PC-3 (cell line): ENCODE results near the gene DDX42. TPM values are rescaled to one million over a fixed set of nuclear protein-coding genes. Genes with fewer than 3 reads are reported as not detected.
A peak's percentile ranks its signal among the peaks of the same experiment; 100 is the strongest.

Experiments used
- ATAC-seq: fragments of 200-7000 bp; cut with Tn5 transposase; 2 replicates; pipeline ENCODE4 v1.9.1; 2020; ENCODE audit warnings: mild to moderate bottlenecking, moderate library complexity
- BruUV-seq: library from RNA; stranded (reverse); fragments of 400-500 nt; replicated peaks from 2 replicates; lab custom pipeline; 2021; lab: Mats Ljungman, UMichigan
- CTCF ChIA-PET: fragments of 300-600 bp; sonication (Branson Sonifier 250); formaldehyde crosslinking; loops from one replicate; lab custom pipeline; 2022; ENCODE audit warnings: antibody characterized with exemption; lab: Charles Lee
- POLR2A ChIA-PET: fragments of 300-600 bp; sonication (Branson Sonifier 250); formaldehyde crosslinking; loops from one replicate; lab custom pipeline; 2022; ENCODE audit warnings: antibody characterized with exemption; ENCODE audit not compliant: unreplicated experiment; lab: Charles Lee
- DNase-seq: peaks from one replicate; pipeline ENCODE4 v3.0.0-alpha.2; 2015
- H2AFZ ChIP-seq: fragments of 300-600 bp; sonication (generic); 2 replicates; pipeline ENCODE4 v1.6.0; 2016; ENCODE audit warnings: antibody characterized with exemption, low read length
- H3F3A ChIP-seq: fragments of 300-600 bp; sonication (generic); one replicate; pipeline ENCODE4 v1.6.0; 2017; ENCODE audit warnings: antibody characterized with exemption, low read length, control low read depth, mild to moderate bottlenecking; ENCODE audit not compliant: unreplicated experiment
- H3K27ac ChIP-seq: fragments of 300-600 bp; sonication (generic); 2 replicates; pipeline ENCODE4 v1.5.1; 2016; ENCODE audit warnings: mild to moderate bottlenecking, low read length
- H3K27me3 ChIP-seq: fragments of 300-600 bp; sonication (generic); 2 replicates; pipeline ENCODE4 v1.6.1; 2016; ENCODE audit warnings: low read length, mixed read lengths
- H3K36me3 ChIP-seq: fragments of 300-600 bp; sonication (generic); 2 replicates; pipeline ENCODE4 v1.6.1; 2016; ENCODE audit warnings: low read depth, mixed run types, low read length, mixed read lengths
- H3K4me1 ChIP-seq: fragments of 300-600 bp; sonication (generic); 2 replicates; pipeline ENCODE4 v1.5.1; 2016; ENCODE audit warnings: low read length; ENCODE audit not compliant: insufficient read depth
- H3K4me2 ChIP-seq: fragments of 300-600 bp; sonication (generic); 2 replicates; pipeline ENCODE4 v1.6.0; 2016; ENCODE audit warnings: low read length
- H3K4me3 ChIP-seq: fragments of 300-600 bp; sonication (generic); 2 replicates; pipeline ENCODE4 v1.5.1; 2016; ENCODE audit warnings: mild to moderate bottlenecking, low read length, mixed read lengths
- H3K79me2 ChIP-seq: fragments of 300-600 bp; sonication (generic); 2 replicates; pipeline ENCODE4 v1.6.1; 2017; ENCODE audit warnings: low read length, mixed read lengths
- H3K9ac ChIP-seq: fragments of 300-600 bp; sonication (generic); 2 replicates; pipeline ENCODE4 v1.6.0; 2016; ENCODE audit warnings: mild to moderate bottlenecking, low read length
- H3K9me2 ChIP-seq: fragments of 300-600 bp; sonication (generic); replicated peaks from 2 replicates; pipeline ENCODE4 v1.6.1; 2016; ENCODE audit warnings: mixed run types, low read length, mixed read lengths
- H3K9me3 ChIP-seq: fragments of 300-600 bp; sonication (generic); 2 replicates; pipeline ENCODE4 v1.6.1; 2016; ENCODE audit warnings: low read length, mixed read lengths
- H4K20me1 ChIP-seq: fragments of 300-600 bp; sonication (generic); 2 replicates; pipeline ENCODE4 v1.6.1; 2016; ENCODE audit warnings: low read length, mixed read lengths
- CTCF ChIP-seq: fragments of 300-600 bp; sonication (generic); conservative IDR thresholded peaks from 2 replicates; pipeline ENCODE4 v1.5.1; 2017; ENCODE audit warnings: antibody characterized with exemption, low read depth, mild to moderate bottlenecking, low read length
- EZH2 ChIP-seq: fragments of 300-600 bp; sonication (generic); IDR thresholded peaks from one replicate; pipeline ENCODE4 v1.6.1; 2017; ENCODE audit warnings: antibody characterized with exemption, mild to moderate bottlenecking, low read length; ENCODE audit not compliant: unreplicated experiment
- EZH2phosphoT487 ChIP-seq: fragments of 300-600 bp; sonication (generic); IDR thresholded peaks from 2 replicates; pipeline ENCODE4 v1.6.1; 2018; ENCODE audit warnings: mild to moderate bottlenecking, antibody characterized with exemption, low read length, borderline replicate concordance
- intact Hi-C: fragments of 100-400 bp; cut with micrococcal nuclease; formaldehyde crosslinking; loops from 2 replicates; pipeline ENCODE4 v1.9.0; 2023
- total RNA-seq: library from RNA; depleted of rRNA; stranded (reverse); fragments of >200 nt; gene quantifications from 2 replicates; pipeline ENCODE4 v1.2.3, GENCODE V29; 2014

Gene DDX42
- total RNA-seq, 1 experiment from 2014 or later = 72.4 TPM

DNA sequence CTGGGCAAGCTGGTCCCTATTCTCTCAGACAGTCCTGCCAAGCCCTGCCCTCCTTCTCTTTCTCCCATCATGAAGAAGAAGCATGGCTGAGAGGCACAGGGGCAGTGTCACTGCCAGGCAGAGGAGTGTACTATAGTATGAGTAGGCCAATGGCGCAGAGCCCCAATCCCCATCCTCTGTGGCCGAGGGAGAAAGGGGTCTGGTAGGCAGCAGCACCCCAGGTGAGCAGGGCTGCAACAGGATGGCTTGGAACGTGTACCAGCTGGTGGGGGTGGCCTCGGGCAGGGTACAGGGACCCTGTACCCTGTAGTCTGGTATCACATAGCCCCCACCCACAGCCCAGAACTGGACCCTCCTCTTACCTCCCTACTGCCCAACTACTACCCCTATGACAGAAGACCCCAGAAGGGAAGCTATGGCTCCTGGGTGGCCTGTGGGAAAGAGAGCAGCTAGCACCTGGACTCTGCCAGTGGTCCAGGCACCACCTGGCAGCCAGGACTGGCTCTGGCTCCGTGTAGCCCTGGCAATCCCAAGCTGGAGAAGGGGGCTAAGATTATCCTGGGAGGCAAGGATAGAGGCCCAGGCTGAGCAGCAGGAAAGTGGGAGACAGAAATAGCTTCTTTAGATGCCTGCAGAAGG, 64.1 kb downstream of the DDX42 start:
- H3K27ac ChIP-seq = no peak overlapping the region
- H3F3A ChIP-seq = no peaks in the 10 kb centered on the region
- ATAC-seq = no peak
- peaks cover 28% of the 10 kb centered on the region; the same call in 1 of the 2 replicates for H3K36me3 ChIP-seq
- intact Hi-C loops = no loop called here
- TF ChIP-seq CTCF = no peak
- H3K27me3 ChIP-seq = no peaks in the 10 kb centered on the region
- peaks cover 58% of the 10 kb centered on the region for H3K79me2 ChIP-seq
- H3K9ac ChIP-seq = no peak overlapping the region
- ChIA-PET POLR2A (no interaction called here), CTCF (no interaction called here)
- DNase-seq = no peak
- no peaks in the 10 kb centered on the region for H3K9me3 ChIP-seq
- H2AFZ ChIP-seq = no peak overlapping the region
- peak overlapping the region; percentile 14; the same call in 1 of the 2 replicates for H3K4me3 ChIP-seq
- no peaks in the 10 kb centered on the region for H3K9me2 ChIP-seq
- H3K4me1 ChIP-seq = peaks cover 33% of the 10 kb centered on the region
- BruUV-seq = no TSS peak
- H3K4me2 ChIP-seq = peak overlapping the region; percentile 66
- 0 out of 2 replicates have a peak, but pooled peaks cover 6% of the 10 kb centered on the region for H4K20me1 ChIP-seq

DNA sequence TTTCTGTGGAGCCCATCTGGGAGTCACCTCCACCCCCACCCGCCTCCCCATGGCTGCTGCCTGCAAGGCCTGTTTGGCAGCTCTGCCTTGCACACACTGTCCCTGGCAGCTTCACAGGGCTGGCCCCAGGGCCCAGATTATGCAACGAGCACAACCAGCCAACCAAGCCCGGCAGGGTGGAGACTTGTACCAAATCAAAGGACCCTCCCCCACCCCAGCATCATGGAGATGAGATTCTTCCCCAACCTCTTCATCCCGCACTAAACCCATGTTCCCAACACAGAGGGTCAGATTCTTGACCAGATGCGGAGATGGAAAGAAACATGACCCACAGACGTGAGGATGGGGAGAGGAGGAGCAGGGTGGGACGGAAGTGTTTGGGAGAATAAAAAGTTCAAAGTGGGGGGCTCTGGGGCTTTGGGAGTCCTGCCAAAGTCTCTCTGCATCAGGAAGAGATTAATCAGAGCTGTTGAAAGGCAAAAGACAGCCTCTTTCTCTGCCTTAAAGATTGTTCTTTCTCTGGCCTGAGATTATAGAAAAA, 64.7 kb downstream of the DDX42 start:
- intact Hi-C loops = no loop called here
- Histone ChIP-seq H3K9me2 (no peaks in the 10 kb centered on the region), H3K9ac (no peak overlapping the region), H3F3A (no peaks in the 10 kb centered on the region), H4K20me1 (0 out of 2 replicates have a peak, but pooled peaks cover 6% of the 10 kb centered on the region), H3K79me2 (peaks cover 58% of the 10 kb centered on the region), H3K36me3 (peaks cover 22% of the 10 kb centered on the region; the same call in 1 of the 2 replicates), H3K27me3 (no peaks in the 10 kb centered on the region), H3K9me3 (no peaks in the 10 kb centered on the region), H3K4me1 (peaks cover 33% of the 10 kb centered on the region), H3K4me3 (peak overlapping the region; percentile 14; the same call in 1 of the 2 replicates), H2AFZ (no peak overlapping the region), H3K27ac (no peak overlapping the region), H3K4me2 (peak overlapping the region; percentile 66)
- ChIA-PET POLR2A (no interaction called here), CTCF (interaction anchor here (0.6 kb wide), 1 partner anchor 10 kb away, joined by 3 read pairs; no protein-coding TSS in a partner anchor)
- ATAC-seq (no peak), DNase-seq (peak; percentile 75)
- BruUV-seq = no TSS peak
- no peak for TF ChIP-seq EZH2
- TF ChIP-seq CTCF = no peak
- TF ChIP-seq EZH2phosphoT487 = no peak
